ENCODE measurements around the gene UNC5B.

UNC5B gene

GRCh38 chr10:71319042-71319799 lies 106.9 kb downstream of the UNC5B start, which contains the start of gene SLC29A3:
Gene SLC29A3, plus strand, starts transcription at chr10:71319259. Its CDS starts 51 bp downstream, at chr10:71319310.
- DNase-seq (ENCODE audit: low read depth in 1 of 2, low spot score in 1 of 2), result peak; percentile 77 to 80
- Histone ChIP-seq H3K27ac (replicated peaks) (peak within 1 kb of the TSS; percentile 50), H3K27me3 (ENCODE audit: insufficient read depth, poor library complexity, severe bottlenecking) (no peaks in the 10 kb centered on the region), H3K4me3 (replicated peaks; ENCODE audit: insufficient read depth, low read length) (peak within 1 kb of the TSS; percentile 86)
- TF ChIP-seq SPI1 (IDR thresholded peaks at IDR 0.05; ENCODE audit: borderline replicate concordance, low read depth) (0 out of 2 replicates have a peak, but pooled peaks have one; percentile 11), GABPA (IDR thresholded peaks at IDR 0.05; ENCODE audit: low read depth) (no peak), POLR2AphosphoS5 (IDR thresholded peaks at IDR 0.05; ENCODE audit: low read depth) (no peak; the same call in 1 of the 2 replicates), REST (IDR thresholded peaks at IDR 0.05; ENCODE audit: insufficient replicate concordance, low read depth) (no peak)
- TF ChIP-seq, protein P1, sequence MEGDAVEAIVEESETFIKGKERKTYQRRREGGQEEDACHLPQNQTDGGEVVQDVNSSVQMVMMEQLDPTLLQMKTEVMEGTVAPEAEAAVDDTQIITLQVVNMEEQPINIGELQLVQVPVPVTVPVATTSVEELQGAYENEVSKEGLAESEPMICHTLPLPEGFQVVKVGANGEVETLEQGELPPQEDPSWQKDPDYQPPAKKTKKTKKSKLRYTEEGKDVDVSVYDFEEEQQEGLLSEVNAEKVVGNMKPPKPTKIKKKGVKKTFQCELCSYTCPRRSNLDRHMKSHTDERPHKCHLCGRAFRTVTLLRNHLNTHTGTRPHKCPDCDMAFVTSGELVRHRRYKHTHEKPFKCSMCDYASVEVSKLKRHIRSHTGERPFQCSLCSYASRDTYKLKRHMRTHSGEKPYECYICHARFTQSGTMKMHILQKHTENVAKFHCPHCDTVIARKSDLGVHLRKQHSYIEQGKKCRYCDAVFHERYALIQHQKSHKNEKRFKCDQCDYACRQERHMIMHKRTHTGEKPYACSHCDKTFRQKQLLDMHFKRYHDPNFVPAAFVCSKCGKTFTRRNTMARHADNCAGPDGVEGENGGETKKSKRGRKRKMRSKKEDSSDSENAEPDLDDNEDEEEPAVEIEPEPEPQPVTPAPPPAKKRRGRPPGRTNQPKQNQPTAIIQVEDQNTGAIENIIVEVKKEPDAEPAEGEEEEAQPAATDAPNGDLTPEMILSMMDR (IDR thresholded peaks at IDR 0.05; ENCODE audit: insufficient read depth, low read length), result peak; percentile 70

DNA sequence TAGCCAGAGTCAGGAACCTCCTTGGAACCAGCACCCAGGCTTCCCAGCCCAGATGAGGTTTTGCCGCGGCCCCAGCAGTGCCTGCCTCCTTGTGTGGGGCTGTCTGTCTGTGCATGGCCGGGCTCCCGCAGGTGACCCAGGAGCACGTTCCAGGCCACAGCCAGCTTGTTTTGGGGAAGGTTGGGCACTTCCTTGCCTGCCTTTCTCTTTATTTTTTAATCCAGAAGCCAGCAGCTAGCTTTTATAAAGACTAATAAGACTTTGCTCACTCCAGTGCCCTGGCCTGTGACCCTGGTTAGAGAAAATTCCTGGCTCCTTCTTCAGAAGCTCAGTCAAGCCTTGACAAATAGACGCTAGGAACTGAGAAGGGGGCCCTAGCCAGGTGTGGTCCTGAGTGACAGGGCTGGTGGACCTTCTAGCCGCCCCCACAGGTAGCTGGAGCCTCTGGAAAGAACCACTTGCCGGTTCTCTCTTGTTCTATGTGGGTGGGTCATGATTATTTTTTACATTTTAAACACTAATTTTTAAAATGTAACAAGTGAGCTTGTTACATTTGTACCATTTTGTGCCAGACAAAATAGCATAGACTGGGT lies 107.5 kb downstream of the UNC5B start:
- no peak for DNase-seq (ENCODE audit: low read depth in 1 of 2, low spot score in 1 of 2)
- TF ChIP-seq, protein P1 (IDR thresholded peaks at IDR 0.05; ENCODE audit: insufficient read depth, low read length), result no peak

DNA sequence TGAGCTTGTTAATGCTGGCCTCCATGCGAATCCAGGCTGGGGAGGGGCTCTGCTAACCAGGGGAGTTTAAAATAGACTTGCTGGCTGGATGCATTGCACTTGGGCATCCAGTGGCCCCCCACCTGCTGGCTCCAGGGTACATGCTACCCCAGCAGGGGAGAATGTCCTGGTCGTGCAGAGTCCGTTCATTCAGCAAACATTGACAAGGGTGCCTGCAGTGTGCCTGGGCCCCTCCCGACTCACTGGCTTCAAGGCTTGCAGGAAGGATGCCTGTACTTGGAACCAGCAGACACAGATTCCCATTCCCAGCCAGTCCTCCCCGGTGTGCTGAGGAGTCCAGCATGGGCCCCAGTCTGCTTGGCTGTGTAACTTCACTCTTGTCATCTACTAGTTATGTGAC lies 108.2 kb downstream of the UNC5B start:
- H3K4me3 ChIP-seq (replicated peaks; ENCODE audit: insufficient read depth, low read length), result no peak overlapping the region
- TF ChIP-seq POLR2AphosphoS5 (IDR thresholded peaks at IDR 0.05; ENCODE audit: low read depth), result no peak
- H3K27me3 ChIP-seq (ENCODE audit: insufficient read depth, poor library complexity, severe bottlenecking), result no peaks in the 10 kb centered on the region
- H3K27ac ChIP-seq (replicated peaks), result no peak overlapping the region
- DNase-seq (ENCODE audit: low read depth in 1 of 2, low spot score in 1 of 2), result no peak

More for the DNA sequence above, 107.5 kb downstream of the UNC5B start:
- peak overlapping the region; percentile 86 for H3K4me3 ChIP-seq (replicated peaks; ENCODE audit: insufficient read depth, low read length)
- H3K27ac ChIP-seq (replicated peaks), result no peak overlapping the region; the same call in 1 of the 2 replicates
- no peaks in the 10 kb centered on the region for H3K27me3 ChIP-seq (ENCODE audit: insufficient read depth, poor library complexity, severe bottlenecking)

DNA sequence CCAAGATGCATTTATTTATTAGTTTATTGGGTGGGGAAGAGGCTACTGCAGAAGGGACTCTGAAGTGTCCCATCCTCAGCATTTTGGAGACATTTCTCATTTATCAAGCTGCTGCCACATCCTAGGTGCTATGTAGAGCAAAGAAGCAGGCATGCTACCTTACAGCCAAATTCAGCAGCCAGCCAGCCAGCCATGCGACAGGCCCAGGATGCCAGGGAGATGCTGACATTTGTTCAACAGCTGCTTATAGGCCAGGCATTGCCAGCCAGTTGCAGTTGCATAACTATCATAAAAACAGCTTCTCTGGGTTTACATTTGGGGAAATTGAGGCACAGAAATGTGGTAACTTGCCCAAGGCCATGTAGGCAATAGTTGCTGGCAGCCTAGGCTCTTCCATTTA lies 109.0 kb downstream of the UNC5B start:
- H3K27ac ChIP-seq (replicated peaks), result no peak overlapping the region
- no peak for DNase-seq (ENCODE audit: low read depth in 1 of 2, low spot score in 1 of 2)

More for the DNA sequence above, 109.0 kb downstream of the UNC5B start:
- H3K27me3 ChIP-seq (ENCODE audit: insufficient read depth, poor library complexity, severe bottlenecking), result no peaks in the 10 kb centered on the region
- no peak overlapping the region for H3K4me3 ChIP-seq (replicated peaks; ENCODE audit: insufficient read depth, low read length)
- TF ChIP-seq, protein P1 (IDR thresholded peaks at IDR 0.05; ENCODE audit: insufficient read depth, low read length), result no peak
- TF ChIP-seq REST (IDR thresholded peaks at IDR 0.05; ENCODE audit: insufficient replicate concordance, low read depth) (no peak), SPI1 (IDR thresholded peaks at IDR 0.05; ENCODE audit: borderline replicate concordance, low read depth) (no peak), POLR2AphosphoS5 (IDR thresholded peaks at IDR 0.05; ENCODE audit: low read depth) (no peak), GABPA (IDR thresholded peaks at IDR 0.05; ENCODE audit: low read depth) (no peak)
